GM18519 (cell line): ENCODE measurements around the gene PLPP2.

Source experiments
- ATAC-seq: cut with Tn5 transposase; IDR thresholded peaks from one replicate; pipeline ENCODE4 v1.9.1; 2021; ENCODE audit warnings: mild to moderate bottlenecking, moderate library complexity; ENCODE audit not compliant: unreplicated experiment, low FRiP score

The PLPP2 gene

GRCh38 chr19:294946-295686 lies 3.9 kb upstream of the PLPP2 start:
- no peak for ATAC-seq

- ATAC-seq: no peak
Measured at GRCh38 chr19:294341-294945, 3.2 kb upstream of the PLPP2 start.

DNA sequence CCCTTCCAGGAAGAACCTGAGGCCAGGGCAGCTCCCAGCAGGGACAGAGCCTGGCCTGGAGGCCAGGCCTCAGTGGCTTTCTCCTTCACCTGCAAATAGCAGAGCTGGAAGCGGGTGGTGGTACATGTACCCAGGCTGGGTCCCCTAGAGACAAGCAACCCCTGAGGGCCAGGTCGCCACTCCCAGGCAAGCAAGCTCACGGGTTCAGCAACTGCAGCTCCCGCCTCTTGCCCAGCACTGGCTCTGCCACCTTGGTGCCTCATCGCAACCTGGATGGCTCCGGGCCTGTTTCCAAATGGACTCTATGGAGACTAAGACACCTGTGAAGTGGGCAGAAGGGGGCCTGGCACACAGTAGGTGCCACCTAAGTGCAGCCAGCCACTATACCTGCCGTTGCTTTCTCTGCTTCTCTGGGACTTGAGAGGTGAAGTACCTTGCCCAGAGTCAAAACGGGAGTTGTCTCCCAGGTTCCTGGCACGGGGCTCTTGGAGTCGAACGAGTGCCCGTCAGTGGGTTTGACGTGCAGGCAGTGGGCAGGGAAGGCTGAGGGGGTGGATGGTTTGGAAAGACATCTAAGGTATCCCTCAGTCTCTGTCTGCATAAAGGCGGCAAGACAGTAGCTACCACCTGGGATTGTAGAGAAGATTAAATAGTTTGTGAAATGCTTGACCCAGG lies 2.4 kb upstream of the PLPP2 start:
- no peak for ATAC-seq

DNA sequence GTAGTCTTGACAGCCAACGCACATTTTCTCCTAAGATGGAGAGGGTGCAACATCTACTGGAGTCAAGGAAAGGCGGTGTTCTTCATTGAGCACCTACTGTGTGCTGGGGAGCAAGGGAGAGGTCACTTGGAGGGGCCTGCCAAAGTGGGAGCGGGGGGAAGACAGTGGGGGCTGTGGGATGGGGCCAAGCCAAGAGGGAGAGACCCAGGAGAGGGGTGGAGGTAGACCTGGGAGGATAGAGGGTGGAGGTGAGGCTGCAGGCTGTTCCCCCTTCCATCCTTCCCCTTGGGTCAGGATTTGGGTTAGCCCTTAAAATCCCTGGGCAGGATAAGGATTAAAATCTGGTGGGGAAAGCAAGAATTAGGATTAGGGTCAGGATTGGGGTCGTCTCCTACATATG lies 1.7 kb upstream of the PLPP2 start:
- ATAC-seq: no peak

DNA sequence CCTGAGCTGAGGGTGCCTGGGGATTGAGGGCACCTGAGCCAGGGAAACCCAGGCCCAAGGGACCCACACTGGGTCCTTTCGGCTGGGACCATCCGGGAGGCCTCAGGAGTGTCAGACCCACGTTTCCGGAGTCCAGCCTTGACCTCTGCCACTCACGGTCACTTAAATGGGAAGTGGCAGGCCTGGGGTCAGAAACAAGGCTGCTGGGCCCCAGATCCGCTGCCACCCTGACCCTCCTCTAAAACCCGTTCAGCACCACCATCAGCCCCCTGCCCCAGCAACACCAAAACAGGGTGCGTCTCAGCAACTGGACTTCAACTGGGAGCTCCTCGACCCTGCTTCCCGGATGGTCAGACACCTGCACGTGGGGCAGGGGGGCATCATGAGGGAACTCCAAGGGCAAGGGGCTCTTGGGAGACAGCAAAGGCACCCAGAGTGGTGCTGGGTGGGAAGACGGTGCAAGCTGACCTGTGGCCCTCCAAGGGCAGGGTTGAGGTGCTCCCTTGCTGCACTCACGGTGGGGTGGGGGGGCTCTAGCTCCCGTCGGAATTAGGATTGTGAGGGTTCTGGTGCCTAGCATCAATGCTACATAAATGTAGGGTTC lies 1.2 kb upstream of the PLPP2 start:
- ATAC-seq: no peak

GRCh38 chr19:291561-292280 lies 518 bp upstream of the PLPP2 start:
- no peak for ATAC-seq

DNA sequence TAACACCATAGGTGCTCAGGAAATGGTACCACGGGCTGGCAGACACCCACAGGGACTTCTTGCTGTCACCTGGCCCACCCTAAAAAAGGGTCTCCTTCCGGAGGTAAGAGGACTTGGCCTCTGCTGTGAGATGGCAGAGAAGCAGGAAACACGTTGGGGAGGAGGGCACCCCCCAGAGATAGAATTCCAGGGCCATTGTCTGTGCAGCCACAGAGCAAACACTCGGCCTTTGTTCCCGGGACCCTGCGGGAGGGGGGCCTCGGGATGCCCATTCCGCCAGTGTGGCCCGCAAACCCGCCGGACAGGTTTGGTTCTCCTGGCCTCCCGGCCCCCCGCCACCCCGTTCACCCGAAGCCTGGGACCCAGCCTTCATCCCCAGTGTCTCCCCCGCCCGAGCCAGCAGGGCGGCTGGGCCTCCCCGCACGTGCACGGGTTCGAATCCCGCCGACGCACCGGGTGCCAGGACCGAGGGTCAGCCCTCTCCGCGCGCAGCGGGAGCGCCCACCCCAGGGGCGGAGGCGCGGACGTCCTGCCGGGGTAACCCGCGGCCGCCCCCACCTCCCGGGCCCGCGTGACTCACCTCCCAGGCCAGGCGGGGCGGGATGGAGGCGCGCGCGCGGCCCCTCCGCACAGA lies 714 bp downstream of the PLPP2 start:
- ATAC-seq: no peak

GRCh38 chr19:289651-290371 lies 1.4 kb downstream of the PLPP2 start:
- ATAC-seq: no peak

GRCh38 chr19:288911-289310 lies 2.3 kb downstream of the PLPP2 start:
- no peak for ATAC-seq

DNA sequence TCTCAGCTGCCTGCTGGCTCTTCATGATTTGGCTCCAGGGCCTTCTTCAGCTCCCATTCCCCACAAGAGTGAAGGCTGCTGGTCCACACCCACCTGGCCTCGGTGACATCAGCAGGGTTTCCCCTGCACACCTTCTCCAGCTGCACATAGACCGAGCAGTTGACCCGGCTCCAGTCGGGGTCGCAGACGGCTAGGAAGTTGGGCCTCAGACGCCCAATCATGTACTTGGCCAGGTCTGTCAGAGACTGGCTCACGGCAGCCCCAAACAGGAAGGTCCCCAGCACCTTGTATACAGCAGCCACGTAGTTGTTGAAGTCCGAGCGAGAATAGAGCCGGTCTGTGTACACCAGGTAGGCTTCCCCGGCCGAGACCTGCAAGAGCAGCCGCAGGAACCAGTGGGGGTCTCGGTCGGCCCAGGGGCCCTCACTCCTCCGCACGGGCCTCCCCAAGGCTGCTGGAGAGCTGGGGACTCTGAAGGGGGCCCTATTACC lies 3.8 kb downstream of the PLPP2 start:
- ATAC-seq: no peak

DNA sequence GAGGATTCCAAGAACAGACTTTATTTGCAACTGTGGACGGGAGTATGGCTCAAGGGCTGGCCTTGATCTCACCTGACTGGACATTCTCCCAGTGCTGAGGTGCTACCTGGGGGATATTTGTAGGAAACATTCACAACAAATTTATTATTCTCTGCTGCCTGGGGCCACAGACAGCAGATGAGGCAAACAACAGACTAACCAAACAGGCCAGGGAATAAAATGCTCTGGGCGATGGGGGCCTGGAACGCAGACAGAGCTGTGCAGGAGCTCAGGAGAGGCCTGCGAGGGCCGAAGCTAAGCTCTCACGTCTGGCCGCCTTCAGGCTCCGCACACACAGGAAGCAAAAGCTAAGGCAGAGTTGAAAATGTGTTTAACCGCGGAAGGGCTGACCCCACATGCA lies 7.8 kb downstream of the PLPP2 start:
- ATAC-seq: no peak

DNA sequence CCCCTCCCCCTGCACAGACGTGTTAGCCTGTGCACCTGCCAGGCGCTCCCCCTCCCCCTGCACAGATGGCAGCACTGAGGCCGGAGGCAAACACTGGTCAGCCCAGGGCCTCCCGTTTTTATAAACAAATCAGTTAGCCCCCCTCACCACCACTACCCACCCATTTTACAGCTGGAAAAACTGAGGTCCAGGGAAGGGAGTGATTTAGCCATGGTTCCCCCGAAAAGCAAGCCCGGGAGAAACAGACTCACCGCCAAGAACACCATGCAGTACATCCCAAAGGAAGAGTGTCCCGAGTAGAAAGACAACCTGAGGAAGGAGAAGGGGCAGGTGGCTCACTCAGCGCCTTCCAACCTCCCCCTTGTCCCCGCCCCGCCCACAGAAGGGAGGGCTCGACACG lies 8.7 kb downstream of the PLPP2 start:
- no peak for ATAC-seq

DNA sequence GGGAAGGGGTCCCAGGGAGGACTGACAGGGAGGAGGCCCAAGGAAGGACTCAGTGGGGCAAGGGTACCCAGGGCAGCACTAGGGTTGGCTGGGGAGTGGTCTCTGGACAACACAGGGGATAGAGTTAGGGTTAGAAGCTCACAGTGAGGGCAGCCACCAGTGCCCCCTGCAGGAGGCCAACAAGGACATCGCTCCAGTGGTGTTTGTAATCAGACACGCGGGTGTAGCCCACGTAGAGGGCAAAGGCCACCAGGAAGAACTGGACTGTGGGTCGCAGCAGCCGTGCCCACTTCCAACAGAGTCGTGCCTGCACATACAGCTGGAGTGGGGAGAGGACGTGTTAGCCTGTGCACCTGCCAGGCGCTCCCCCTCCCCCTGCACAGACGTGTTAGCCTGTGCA lies 9.2 kb downstream of the PLPP2 start:
- no peak for ATAC-seq

- ATAC-seq: no peak
Measured at GRCh38 chr19:281156-281853, 9.9 kb downstream of the PLPP2 start.

DNA sequence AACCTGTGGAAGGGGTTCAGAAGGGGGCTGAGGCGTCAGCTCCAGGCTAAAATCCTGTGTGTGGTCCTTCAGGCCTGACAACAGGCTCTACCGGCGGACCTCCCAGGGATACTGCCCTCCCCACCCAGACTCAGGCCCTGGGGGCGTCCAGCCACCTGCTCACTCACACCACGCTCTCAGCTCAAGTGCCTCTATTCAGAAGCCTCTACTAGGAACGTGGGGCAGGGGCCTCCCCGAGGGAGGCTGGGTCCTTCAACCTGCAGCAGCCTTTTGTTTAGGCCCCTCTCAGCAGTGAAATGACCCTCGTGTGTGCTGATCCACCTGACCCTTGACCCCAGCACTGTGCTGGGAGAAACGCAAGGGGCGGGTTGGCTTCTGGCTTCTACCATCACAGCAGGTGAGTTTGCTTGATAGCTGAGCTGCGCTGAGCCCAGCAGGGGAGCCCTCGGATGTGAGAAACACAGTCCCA lies 10.6 kb downstream of the PLPP2 start:
- ATAC-seq: no peak

DNA sequence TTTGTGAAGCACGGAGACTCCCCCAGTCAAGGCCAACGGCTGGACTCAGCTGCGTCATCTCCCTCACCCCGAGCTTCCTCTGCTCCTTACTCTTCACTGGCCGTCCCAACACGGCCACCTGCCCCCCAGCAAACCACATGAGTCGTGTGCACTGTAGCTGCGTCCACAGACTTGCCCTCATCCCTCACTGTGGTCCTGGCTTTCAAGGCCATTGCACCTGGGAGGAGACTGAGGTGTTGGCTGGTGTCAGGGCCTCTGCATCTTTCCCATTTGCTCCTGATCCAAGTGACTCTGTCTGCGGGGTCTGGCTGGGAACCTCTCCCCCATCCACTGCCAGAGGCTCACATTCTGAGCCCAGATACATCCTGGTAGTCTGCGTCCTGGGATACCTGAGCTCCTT lies 11.5 kb downstream of the PLPP2 start:
- ATAC-seq: no peak

GRCh38 chr19:279231-279630 lies 12.0 kb downstream of the PLPP2 start:
- no peak for ATAC-seq

- ATAC-seq: no peak
Measured at GRCh38 chr19:277581-278165, 13.5 kb downstream of the PLPP2 start.

GRCh38 chr19:277131-277530 lies 14.1 kb downstream of the PLPP2 start:
- no peak for ATAC-seq
